Stomach smooth muscle (tissue), 2 donors: ENCODE data around the gene MED22.
"Not testable (repeated sequence)": the region's sequence is repeated elsewhere in the genome, so short reads cannot be mapped to it uniquely, and the experiment has no call there.

Experiments
- H3K27ac ChIP-seq: one replicate; pipeline ENCODE4 v1.7.0; 2013; ENCODE audit warnings: mild to moderate bottlenecking, low read length, inconsistent platforms
- H3K27me3 ChIP-seq, 2 donors: one replicate each; pipeline ENCODE4 v1.7.0; 2013; ENCODE audit warnings: low read length in 2 of 2; ENCODE audit not compliant: insufficient read depth in 2 of 2, control insufficient read depth in 1 of 2
- H3K36me3 ChIP-seq, 2 donors: one replicate each; pipeline ENCODE4 v1.7.0; 2013; ENCODE audit warnings: low read length in 2 of 2; ENCODE audit not compliant: control insufficient read depth in 2 of 2, insufficient read depth in 2 of 2
- H3K4me1 ChIP-seq: one replicate; pipeline ENCODE4 v1.7.0; 2013; ENCODE audit warnings: low read length; ENCODE audit not compliant: control insufficient read depth, insufficient read depth
- H3K4me3 ChIP-seq, 2 donors: one replicate each; pipeline ENCODE4 v1.7.0; 2013; ENCODE audit warnings: low read length in 2 of 2
- H3K9ac ChIP-seq, 2 donors: one replicate each; pipeline ENCODE4 v1.7.0; 2013; ENCODE audit warnings: low read length in 2 of 2, mild to moderate bottlenecking in 1 of 2
- H3K9me3 ChIP-seq, 2 donors: one replicate each; pipeline ENCODE4 v1.7.0; 2013; ENCODE audit warnings: low read length in 2 of 2; ENCODE audit not compliant: control insufficient read depth in 2 of 2
- donor health status: healthy.
- donor health status: Pancreatic carcinoma.

The MED22 gene

GRCh38 chr9:133305731-133306130 lies 42.2 kb downstream of the MED22 start:
- Histone ChIP-seq H3K9ac (no peak overlapping the region), H3K27ac (no peak overlapping the region), H3K27me3 (peaks cover 0 to 12% of the 10 kb centered on the region in 2 donors), H3K4me3 (no peak overlapping the region), H3K4me1 (no peaks in the 10 kb centered on the region), H3K36me3 (no peaks in the 10 kb centered on the region), H3K9me3 (no peaks in the 10 kb centered on the region)

- Histone ChIP-seq H3K9ac (no peak overlapping the region), H3K27me3 (peaks cover 0 to 12% of the 10 kb centered on the region in 2 donors), H3K9me3 (no peaks in the 10 kb centered on the region), H3K4me1 (no peaks in the 10 kb centered on the region), H3K36me3 (no peaks in the 10 kb centered on the region), H3K27ac (no peak overlapping the region), H3K4me3 (no peak overlapping the region)
Observed at GRCh38 chr9:133304477-133305377, 43.2 kb downstream of the MED22 start.

GRCh38 chr9:133304158-133304470 lies 43.8 kb downstream of the MED22 start:
- Histone ChIP-seq H3K27ac (no peak overlapping the region), H3K4me1 (no peaks in the 10 kb centered on the region), H3K9ac (no peak overlapping the region), H3K27me3 (peaks cover 0 to 9% of the 10 kb centered on the region in 2 donors), H3K9me3 (no peaks in the 10 kb centered on the region), H3K36me3 (no peaks in the 10 kb centered on the region), H3K4me3 (no peak overlapping the region)

GRCh38 chr9:133303266-133304157 lies 44.4 kb downstream of the MED22 start:
- no peaks in the 10 kb centered on the region for H3K9me3 ChIP-seq
- H3K4me3 ChIP-seq = no peak overlapping the region
- no peak overlapping the region for H3K9ac ChIP-seq
- peaks cover 0 to 9% of the 10 kb centered on the region in 2 donors for H3K27me3 ChIP-seq
- H3K4me1 ChIP-seq = no peaks in the 10 kb centered on the region
- H3K36me3 ChIP-seq = no peaks in the 10 kb centered on the region
- H3K27ac ChIP-seq = no peak overlapping the region

GRCh38 chr9:133301253-133302230 lies 46.4 kb downstream of the MED22 start:
- no peak overlapping the region for H3K4me3 ChIP-seq
- H3K4me1 ChIP-seq = no peaks in the 10 kb centered on the region
- peaks cover 0 to 9% of the 10 kb centered on the region in 2 donors for H3K27me3 ChIP-seq
- no peaks in the 10 kb centered on the region for H3K36me3 ChIP-seq
- H3K9me3 ChIP-seq = no peaks in the 10 kb centered on the region
- no peak overlapping the region for H3K27ac ChIP-seq
- no peak overlapping the region for H3K9ac ChIP-seq

- not testable (repeated sequence) for H3K4me3 ChIP-seq, H3K27me3 ChIP-seq, H3K36me3 ChIP-seq, H3K9ac ChIP-seq, H3K27ac ChIP-seq, H3K9me3 ChIP-seq, H3K4me1 ChIP-seq
Observed at GRCh38 chr9:133299996-133300395, 47.9 kb downstream of the MED22 start.

- Histone ChIP-seq H3K4me3 (no peak overlapping the region), H3K9ac (no peak overlapping the region), H3K9me3 (no peaks in the 10 kb centered on the region), H3K27ac (no peak overlapping the region), H3K4me1 (no peaks in the 10 kb centered on the region), H3K27me3 (no peaks in the 10 kb centered on the region), H3K36me3 (no peaks in the 10 kb centered on the region)
Observed at GRCh38 chr9:133294257-133294656, 53.7 kb downstream of the MED22 start.

- H3K4me1 ChIP-seq = no peaks in the 10 kb centered on the region
- H3K36me3 ChIP-seq = no peaks in the 10 kb centered on the region
- H3K9ac ChIP-seq = no peak overlapping the region
- H3K9me3 ChIP-seq = no peaks in the 10 kb centered on the region
- no peak overlapping the region for H3K27ac ChIP-seq
- H3K27me3 ChIP-seq = no peaks in the 10 kb centered on the region
- no peak overlapping the region for H3K4me3 ChIP-seq
Observed at GRCh38 chr9:133290751-133291302, 57.1 kb downstream of the MED22 start.
